WTC11 (cell line): Measurements from ENCODE around the gene CHST5. TPM values are rescaled to one million over a fixed set of nuclear protein-coding genes. Genes with fewer than 3 reads are reported as not detected.

ENCODE experiments used
- ATAC-seq: fragments of 200-7000 bp; cut with Tn5 transposase; 2 replicates; pipeline ENCODE4 v1.10.0; 2021; ENCODE audit warnings: mild to moderate bottlenecking, moderate library complexity
- CTCF ChIA-PET: fragments of 300-600 bp; sonication (Branson Sonifier 250); formaldehyde crosslinking; loops from one replicate; lab custom pipeline; 2021; ENCODE audit warnings: antibody characterized with exemption; lab: Charles Lee
- POLR2A ChIA-PET: fragments of 350-600 bp; sonication (Branson Sonifier 250); formaldehyde crosslinking; loops from one replicate; lab custom pipeline; 2021; ENCODE audit warnings: antibody characterized with exemption; lab: Charles Lee
- DNase-seq: peaks from one replicate; pipeline ENCODE4 v3.0.0; 2021; ENCODE audit warnings: low spot score
- H3K27ac Mint-ChIP-seq: 2 replicates; pipeline ENCODE4 v1.8.0; 2021; ENCODE audit warnings: mixed read lengths
- H3K27me3 Mint-ChIP-seq: 2 replicates; pipeline ENCODE4 v1.8.0; 2021; ENCODE audit warnings: low read depth, mild to moderate bottlenecking, moderate library complexity, mixed read lengths
- H3K36me3 Mint-ChIP-seq: 2 replicates; pipeline ENCODE4 v1.8.0; 2021; ENCODE audit warnings: mixed read lengths
- H3K4me1 Mint-ChIP-seq: 2 replicates; pipeline ENCODE4 v1.8.0; 2022; ENCODE audit warnings: mixed read lengths
- H3K4me3 Mint-ChIP-seq: 2 replicates; pipeline ENCODE4 v1.8.0; 2021; ENCODE audit warnings: mild to moderate bottlenecking, moderate library complexity, mixed read lengths
- H3K9me3 Mint-ChIP-seq: 2 replicates; pipeline ENCODE4 v1.8.0; 2021; ENCODE audit warnings: mixed read lengths
- ATF1 ChIP-seq: sonication (generic); formaldehyde crosslinking; IDR thresholded peaks from 2 replicates; pipeline ENCODE4 v1.8.1; 2023; ENCODE audit warnings: mild to moderate bottlenecking, moderate library complexity, missing genetic modification reagents
- CBFB ChIP-seq: sonication (generic); formaldehyde crosslinking; IDR thresholded peaks from 2 replicates; pipeline ENCODE4 v1.8.1; 2022; ENCODE audit warnings: mild to moderate bottlenecking, low read depth, missing genetic modification reagents
- CREM ChIP-seq: sonication (generic); formaldehyde crosslinking; IDR thresholded peaks from 2 replicates; pipeline ENCODE4 v1.8.1; 2022; ENCODE audit warnings: mild to moderate bottlenecking, missing genetic modification reagents, moderate library complexity
- CTCF ChIP-seq: fragments of 200-600 bp; IDR thresholded peaks from 2 replicates; pipeline ENCODE4 v1.8.0; 2022; ENCODE audit warnings: antibody characterized with exemption
- FOXJ3 ChIP-seq: sonication (generic); formaldehyde crosslinking; IDR thresholded peaks from 2 replicates; pipeline ENCODE4 v1.9.0; 2021; ENCODE audit warnings: missing genetic modification reagents, mild to moderate bottlenecking, borderline replicate concordance
- IRF2 ChIP-seq: sonication (generic); formaldehyde crosslinking; IDR thresholded peaks from 2 replicates; pipeline ENCODE4 v1.8.0; 2022; ENCODE audit warnings: low read depth, missing genetic modification reagents, borderline replicate concordance
- JUN ChIP-seq: sonication (generic); formaldehyde crosslinking; IDR thresholded peaks from 2 replicates; pipeline ENCODE4 v1.8.0; 2023; ENCODE audit warnings: mild to moderate bottlenecking, missing genetic modification reagents
- NFE2L1 ChIP-seq: sonication (generic); formaldehyde crosslinking; IDR thresholded peaks from 2 replicates; pipeline ENCODE4 v1.8.1; 2023; ENCODE audit warnings: missing genetic modification reagents
- NR3C1 ChIP-seq: sonication (generic); formaldehyde crosslinking; conservative IDR thresholded peaks from 2 replicates; pipeline ENCODE4 v1.8.1; 2023; ENCODE audit warnings: low read depth, mild to moderate bottlenecking, missing genetic modification reagents
- RORB ChIP-seq: fragments of 250-450 bp; sonication (Bioruptor Pico); IDR thresholded peaks from 2 replicates; pipeline ENCODE4 v1.9.0; 2021; ENCODE audit warnings: mild to moderate bottlenecking
- SOX15 ChIP-seq: fragments of 250-450 bp; sonication (Bioruptor Pico); IDR thresholded peaks from 2 replicates; pipeline ENCODE4 v1.9.0; 2021; ENCODE audit warnings: mild to moderate bottlenecking
- STAT6 ChIP-seq: sonication (generic); formaldehyde crosslinking; conservative IDR thresholded peaks from 2 replicates; pipeline ENCODE4 v1.8.1; 2023; ENCODE audit warnings: mild to moderate bottlenecking, low read depth, missing genetic modification reagents, moderate library complexity
- TCF7 ChIP-seq: sonication (generic); formaldehyde crosslinking; IDR thresholded peaks from 2 replicates; pipeline ENCODE4 v1.8.0; 2022; ENCODE audit warnings: mild to moderate bottlenecking, low read depth, missing genetic modification reagents, moderate library complexity
- TEAD1 ChIP-seq: sonication (generic); formaldehyde crosslinking; IDR thresholded peaks from 2 replicates; pipeline ENCODE4 v1.8.0; 2022; ENCODE audit warnings: mild to moderate bottlenecking, missing genetic modification reagents
- USF1 ChIP-seq: sonication (generic); formaldehyde crosslinking; IDR thresholded peaks from 2 replicates; pipeline ENCODE4 v1.8.0; 2022; ENCODE audit warnings: mild to moderate bottlenecking, missing genetic modification reagents
- ZBTB43 ChIP-seq: sonication (generic); formaldehyde crosslinking; IDR thresholded peaks from 2 replicates; pipeline ENCODE4 v1.8.1; 2023; ENCODE audit warnings: mild to moderate bottlenecking, missing genetic modification reagents
- ZNF138 ChIP-seq: sonication (generic); formaldehyde crosslinking; conservative IDR thresholded peaks from 2 replicates; pipeline ENCODE4 v1.8.1; 2022; ENCODE audit warnings: mild to moderate bottlenecking, moderate library complexity, missing genetic modification reagents
- ZNF219 ChIP-seq: sonication (generic); formaldehyde crosslinking; IDR thresholded peaks from 2 replicates; pipeline ENCODE4 v1.8.0; 2023; ENCODE audit warnings: missing genetic modification reagents, mild to moderate bottlenecking, borderline replicate concordance
- ZNF396 ChIP-seq: fragments of 250-450 bp; sonication (Bioruptor Pico); IDR thresholded peaks from 2 replicates; pipeline ENCODE4 v1.8.0; 2021; ENCODE audit warnings: mild to moderate bottlenecking, moderate library complexity, borderline replicate concordance
- ZNF532 ChIP-seq: fragments of 250-450 bp; sonication (Bioruptor Pico); IDR thresholded peaks from 2 replicates; pipeline ENCODE4 v1.9.0; 2021; ENCODE audit warnings: mild to moderate bottlenecking, borderline replicate concordance
- total RNA-seq: library from RNA; stranded (reverse); gene quantifications from 3 replicates; pipeline ENCODE4 v1.2.3, GENCODE V29; 2021
- TF ChIP-seq, protein P1 (sequence below): sonication (generic); formaldehyde crosslinking; IDR thresholded peaks from 2 replicates; pipeline ENCODE4 v1.8.0; 2023; ENCODE audit warnings: missing genetic modification reagents
- TF ChIP-seq, protein P2 (sequence below): sonication (generic); formaldehyde crosslinking; IDR thresholded peaks from 2 replicates; pipeline ENCODE4 v1.8.0; 2022; ENCODE audit warnings: mild to moderate bottlenecking, missing genetic modification reagents

CHST5 gene
- total RNA-seq, 1 experiment from 2014 or later, result not detected

DNA sequence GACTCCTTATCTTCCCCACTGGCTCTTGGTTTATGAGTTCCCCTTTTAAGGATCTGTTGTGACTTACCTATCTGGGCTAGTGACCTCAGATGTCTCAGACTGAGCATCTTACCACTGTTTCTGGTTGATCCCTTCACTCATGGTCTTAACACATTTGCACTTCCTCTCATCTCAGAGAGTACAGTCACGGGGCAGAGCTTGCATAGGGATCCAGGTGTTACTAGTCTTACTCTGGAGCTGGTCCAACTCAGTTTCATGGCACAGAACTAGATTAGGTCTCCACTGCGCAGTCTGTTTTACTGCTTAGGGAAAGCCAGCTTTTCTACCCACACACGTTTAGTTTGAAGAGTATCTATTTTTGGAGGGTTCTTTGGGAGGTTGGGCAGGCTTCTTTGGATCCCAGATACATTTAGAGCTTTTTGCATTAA is 40.5 kb upstream of the CHST5 start (continued):
- TF ChIP-seq ZNF532 (no peak), RORB (no peak), SOX15 (CRISPR knock-in tag) (no peak)

GRCh38 chr16:75575958-75576357 is 40.0 kb upstream of the CHST5 start:
- CTCF ChIA-PET, result interaction anchor here (1.2 kb wide), 1 partner anchor 58 kb away, joined by 7 read pairs; no protein-coding TSS in a partner anchor
- no peak for DNase-seq
- peaks cover 57% of the 10 kb centered on the region for H3K36me3 Mint-ChIP-seq
- H3K27me3 Mint-ChIP-seq, result no peaks in the 10 kb centered on the region
- peak overlapping the region; percentile 66 for H3K27ac Mint-ChIP-seq
- no peak for TF ChIP-seq NR3C1 (CRISPR knock-in tag)
- TF ChIP-seq, protein P1, sequence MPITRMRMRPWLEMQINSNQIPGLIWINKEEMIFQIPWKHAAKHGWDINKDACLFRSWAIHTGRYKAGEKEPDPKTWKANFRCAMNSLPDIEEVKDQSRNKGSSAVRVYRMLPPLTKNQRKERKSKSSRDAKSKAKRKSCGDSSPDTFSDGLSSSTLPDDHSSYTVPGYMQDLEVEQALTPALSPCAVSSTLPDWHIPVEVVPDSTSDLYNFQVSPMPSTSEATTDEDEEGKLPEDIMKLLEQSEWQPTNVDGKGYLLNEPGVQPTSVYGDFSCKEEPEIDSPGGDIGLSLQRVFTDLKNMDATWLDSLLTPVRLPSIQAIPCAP (CRISPR knock-in tag), result no peak
- no peak for TF ChIP-seq NFE2L1
- TF ChIP-seq IRF2 (CRISPR knock-in tag), result no peak
- no peak for TF ChIP-seq FOXJ3
- TF ChIP-seq, protein P2, sequence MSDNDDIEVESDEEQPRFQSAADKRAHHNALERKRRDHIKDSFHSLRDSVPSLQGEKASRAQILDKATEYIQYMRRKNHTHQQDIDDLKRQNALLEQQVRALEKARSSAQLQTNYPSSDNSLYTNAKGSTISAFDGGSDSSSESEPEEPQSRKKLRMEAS, result no peak
- TF ChIP-seq CBFB (CRISPR knock-in tag), result no peak
- no peak for TF ChIP-seq CTCF
- TF ChIP-seq STAT6, result no peak
- no peak for TF ChIP-seq CREM (CRISPR knock-in tag)
- TF ChIP-seq USF1 (CRISPR knock-in tag), result no peak
- TF ChIP-seq ZNF219 (CRISPR knock-in tag), result no peak
- TF ChIP-seq JUN, result no peak
- TF ChIP-seq ZBTB43, result no peak
- no peak for TF ChIP-seq TCF7 (CRISPR knock-in tag)
- no peak for TF ChIP-seq ATF1 (CRISPR knock-in tag)
- no peak for TF ChIP-seq ZNF396 (CRISPR knock-in tag)
- TF ChIP-seq ZNF138 (CRISPR knock-in tag), result no peak
- no peak for TF ChIP-seq TEAD1
- no peak for TF ChIP-seq SOX15 (CRISPR knock-in tag)
- no peak for ATAC-seq
- POLR2A ChIA-PET, result interaction anchor here (0.6 kb wide), 1 partner anchor 1084 kb away, joined by 4 read pairs; no protein-coding TSS in a partner anchor
- no peaks in the 10 kb centered on the region for H3K9me3 Mint-ChIP-seq
- H3K4me3 Mint-ChIP-seq, result no peak overlapping the region
- H3K4me1 Mint-ChIP-seq, result peaks cover 16% of the 10 kb centered on the region
